Lung (tissue), 12 donors: Measurements from ENCODE around the gene SEMA6B. TPM values are rescaled to one million over a fixed set of nuclear protein-coding genes. Genes with fewer than 3 reads are reported as not detected.

Source experiments
- ATAC-seq: fragments of 200-7000 bp; cut with Tn5 transposase; one replicate; pipeline ENCODE4 v1.9.1; 2020; ENCODE audit warnings: moderate number of reproducible peaks; ENCODE audit not compliant: insufficient read depth, low FRiP score
- DNase-seq, 3 donors: peaks; one replicate each; pipeline ENCODE4 v3.0.0-alpha.2; 2013 to 2017
- H3K27ac ChIP-seq, 2 donors: one replicate each; pipeline ENCODE4 v1.5.1; 2013; ENCODE audit warnings: mild to moderate bottlenecking in 2 of 2, moderate library complexity in 2 of 2, control low read depth in 1 of 2, inconsistent platforms in 1 of 2, low read depth in 1 of 2, low read length in 1 of 2
- H3K27me3 ChIP-seq, 3 donors: one replicate each; pipeline ENCODE4 v1.5.1; 2013; ENCODE audit warnings: low read length in 2 of 3; ENCODE audit not compliant: control insufficient read depth in 3 of 3, insufficient read depth in 3 of 3
- H3K36me3 ChIP-seq, 4 donors: one replicate each; pipeline ENCODE4 v1.5.1; 2013; ENCODE audit warnings: low read length in 4 of 4, mild to moderate bottlenecking in 1 of 4, moderate library complexity in 1 of 4; ENCODE audit not compliant: control insufficient read depth in 4 of 4, insufficient read depth in 4 of 4
- H3K4me1 ChIP-seq, 5 donors: one replicate each; pipeline ENCODE4 v1.5.1; 2013; ENCODE audit warnings: low read length in 5 of 5, mild to moderate bottlenecking in 2 of 5, moderate library complexity in 1 of 5; ENCODE audit not compliant: control insufficient read depth in 5 of 5, insufficient read depth in 5 of 5
- H3K4me3 ChIP-seq: one replicate; pipeline ENCODE4 v1.5.1; 2013; ENCODE audit warnings: mild to moderate bottlenecking, control low read depth, moderate library complexity
- H3K9ac ChIP-seq, 2 donors: one replicate each; pipeline ENCODE4 v1.5.1; 2013; ENCODE audit warnings: low read length in 2 of 2, control low read depth in 1 of 2; ENCODE audit not compliant: insufficient read depth in 1 of 2
- H3K9me3 ChIP-seq, 4 donors: one replicate each; pipeline ENCODE4 v1.5.1; 2013; ENCODE audit warnings: low read length in 3 of 4, mild to moderate bottlenecking in 1 of 4, moderate library complexity in 1 of 4; ENCODE audit not compliant: control insufficient read depth in 4 of 4, insufficient read depth in 3 of 4
- WGBS, 2 donors: extraction: QIAGEN DNeasy Blood & Tissue Kit; methylation state at CpG; one replicate each; pipeline ENCODE4 v1.1.7; 2013; 5-methylcytosine and 5-hydroxymethylcytosine counted together
- polyA plus RNA-seq, 2 donors: library from polyadenylated mRNA; stranded (reverse); fragments of 200-250 nt; gene quantifications; one replicate each; pipeline ENCODE4 v1.2.1, GENCODE V29; 2013
- total RNA-seq, 2 donors: library from RNA; depleted of rRNA in 1 of 2; stranded (reverse); fragments of >200 nt in 1 of 2; gene quantifications; one replicate each; pipeline ENCODE4 v1.2.1, GENCODE V29; 2014 to 2021
- TF ChIP-seq, protein P1 (sequence below): IDR thresholded peaks from 2 replicates; pipeline ENCODE4 v1.5.1; 2012; ENCODE audit warnings: mild to moderate bottlenecking; ENCODE audit errors: control extremely low read depth, extremely low read depth
- donor health status: control.
- donor health status: control.
- donor health status: Bipolar disorder and iron deficiency.
- donor health status: healthy.
- donor health status: DM: yes; HTN: yes; CAD: no.

The SEMA6B gene
- total and polyA plus RNA-seq, 4 donors, result 3.2 to 38.5 (median 20.1) TPM

DNA sequence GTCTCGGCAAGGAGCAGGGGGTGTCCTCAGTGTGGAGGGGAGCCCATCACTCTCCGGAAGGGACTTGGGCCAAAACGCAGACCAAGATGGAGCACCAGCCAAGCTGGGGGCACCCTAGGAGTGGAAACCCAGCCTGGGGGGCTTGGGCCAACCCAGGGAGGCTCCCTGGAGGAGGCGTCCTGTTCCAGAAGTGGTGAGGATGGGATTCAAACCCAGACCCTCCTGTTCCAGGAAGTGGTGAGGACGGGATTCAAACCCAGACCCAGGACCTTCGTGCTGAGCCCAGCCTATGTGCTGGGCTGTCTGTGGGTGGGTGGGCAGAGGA, 40.4 kb downstream of the SEMA6B start:
- TF ChIP-seq, protein P1, sequence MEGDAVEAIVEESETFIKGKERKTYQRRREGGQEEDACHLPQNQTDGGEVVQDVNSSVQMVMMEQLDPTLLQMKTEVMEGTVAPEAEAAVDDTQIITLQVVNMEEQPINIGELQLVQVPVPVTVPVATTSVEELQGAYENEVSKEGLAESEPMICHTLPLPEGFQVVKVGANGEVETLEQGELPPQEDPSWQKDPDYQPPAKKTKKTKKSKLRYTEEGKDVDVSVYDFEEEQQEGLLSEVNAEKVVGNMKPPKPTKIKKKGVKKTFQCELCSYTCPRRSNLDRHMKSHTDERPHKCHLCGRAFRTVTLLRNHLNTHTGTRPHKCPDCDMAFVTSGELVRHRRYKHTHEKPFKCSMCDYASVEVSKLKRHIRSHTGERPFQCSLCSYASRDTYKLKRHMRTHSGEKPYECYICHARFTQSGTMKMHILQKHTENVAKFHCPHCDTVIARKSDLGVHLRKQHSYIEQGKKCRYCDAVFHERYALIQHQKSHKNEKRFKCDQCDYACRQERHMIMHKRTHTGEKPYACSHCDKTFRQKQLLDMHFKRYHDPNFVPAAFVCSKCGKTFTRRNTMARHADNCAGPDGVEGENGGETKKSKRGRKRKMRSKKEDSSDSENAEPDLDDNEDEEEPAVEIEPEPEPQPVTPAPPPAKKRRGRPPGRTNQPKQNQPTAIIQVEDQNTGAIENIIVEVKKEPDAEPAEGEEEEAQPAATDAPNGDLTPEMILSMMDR, result no peak
- WGBS, 2 donors, result 93 to 96% methylated on average over 6 of the region's 6 CpGs
- no peaks in the 10 kb centered on the region for H3K9me3 ChIP-seq
- no peaks in the 10 kb centered on the region for H3K27me3 ChIP-seq
- peak overlapping the region in 1 of 2 donors; percentile 64 for H3K27ac ChIP-seq
- no peaks in the 10 kb centered on the region for H3K4me1 ChIP-seq
- DNase-seq (no peak), ATAC-seq (no peak)
- H3K9ac ChIP-seq, result no peak overlapping the region
- H3K4me3 ChIP-seq, result no peak overlapping the region
- H3K36me3 ChIP-seq, result no peaks in the 10 kb centered on the region

DNA sequence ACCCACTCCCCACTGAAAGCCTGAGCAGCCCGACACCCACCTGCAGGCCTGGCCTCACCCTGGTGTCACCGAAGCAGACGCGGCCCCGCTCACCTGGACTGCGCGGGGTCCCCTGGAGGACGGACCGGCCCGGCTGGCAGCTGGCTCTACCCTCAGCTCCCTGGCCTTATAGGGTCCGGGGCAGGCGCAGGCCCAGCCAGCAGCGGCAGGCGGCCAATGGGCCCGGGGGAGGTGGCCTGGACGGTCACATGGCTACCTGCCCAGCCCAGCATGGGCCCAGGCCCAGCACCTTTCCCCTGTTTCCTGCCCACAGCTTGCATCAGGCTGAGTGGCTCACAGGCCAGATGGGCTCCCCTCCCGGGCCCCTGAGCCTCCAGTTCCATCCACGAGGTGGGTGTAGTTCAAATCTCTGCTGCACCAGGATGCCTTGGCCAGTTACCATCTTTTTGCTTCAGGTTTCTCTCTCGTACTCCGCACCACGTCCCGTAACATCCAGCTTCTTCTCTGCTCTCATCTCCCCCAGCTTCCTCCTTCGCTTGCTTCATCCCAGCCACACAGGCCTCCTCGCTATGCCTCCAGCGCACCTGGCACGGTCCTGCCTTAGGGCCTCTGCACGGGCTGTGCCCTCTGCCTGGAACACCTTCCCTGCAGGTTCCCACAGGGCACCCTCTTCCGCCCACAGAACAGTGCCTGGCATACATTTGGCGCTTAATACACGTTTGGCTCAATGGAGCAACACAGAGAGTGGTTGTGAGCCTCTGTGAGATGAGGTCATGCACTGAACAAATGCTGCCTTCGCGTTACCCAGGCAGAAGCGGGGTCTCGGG, 40.9 kb downstream of the SEMA6B start, which contains the start of gene PLIN4:
PLIN4 (minus strand) TSS at position 142 of the 827 bp plus-strand sequence. CDS start 214 bp downstream, outside the sequence.
- Histone ChIP-seq H3K4me1 (no peaks in the 10 kb centered on the region), H3K27ac (peak within 1 kb of the TSS in 1 of 2 donors; percentile 92), H3K9ac (no peak within 1 kb of the TSS), H3K27me3 (no peaks in the 10 kb centered on the region), H3K4me3 (no peak within 1 kb of the TSS), H3K9me3 (no peaks in the 10 kb centered on the region), H3K36me3 (no peaks in the 10 kb centered on the region)
- DNase-seq (peak in 1 of 3 donors; percentile 16), ATAC-seq (peak; percentile 53)
- TF ChIP-seq, protein P1, result no peak
- 72 to 75% methylated on average over 34 of the region's 34 CpGs for WGBS, 2 donors

DNA sequence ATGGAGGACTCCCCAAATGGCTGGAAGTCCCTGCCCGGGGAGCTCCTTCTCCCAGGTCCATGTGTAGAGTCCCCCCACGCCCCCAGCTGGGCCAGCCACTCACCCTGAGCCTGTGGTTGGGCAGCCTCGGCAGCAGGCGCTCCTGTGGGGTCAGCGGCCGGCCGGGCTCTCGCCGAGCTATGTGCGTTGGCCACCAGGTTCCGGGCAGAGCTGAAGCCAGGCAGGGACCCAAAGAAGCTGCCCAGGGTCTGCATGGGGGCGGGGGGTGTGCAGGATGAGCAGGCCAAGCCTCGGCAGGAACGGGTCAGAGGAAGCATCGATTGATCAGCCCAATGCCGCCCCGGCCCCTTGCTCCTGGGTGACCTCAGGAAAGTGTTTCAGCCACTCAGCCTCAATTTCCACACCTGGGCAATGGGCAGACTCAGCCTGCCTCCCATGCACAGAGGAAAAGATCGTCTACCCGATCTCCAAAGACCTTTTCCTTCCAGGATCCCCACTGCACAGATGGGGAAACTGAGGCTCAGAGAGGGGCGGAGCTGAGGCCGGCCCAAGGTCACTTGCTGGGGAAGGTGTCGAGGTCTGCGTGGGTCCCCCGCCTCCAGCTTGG, 41.9 kb downstream of the SEMA6B start:
- no peak overlapping the region for H3K4me3 ChIP-seq
- no peaks in the 10 kb centered on the region for H3K4me1 ChIP-seq
- H3K9me3 ChIP-seq, result no peaks in the 10 kb centered on the region
- no peak for DNase-seq
- peak overlapping the region in 1 of 2 donors; percentile 92 for H3K27ac ChIP-seq
- 83 to 88% methylated on average over 24 of the region's 24 CpGs for WGBS, 2 donors
- H3K9ac ChIP-seq, result no peak overlapping the region
- ATAC-seq, result no peak
- H3K27me3 ChIP-seq, result no peaks in the 10 kb centered on the region
- TF ChIP-seq, protein P1, result no peak
- no peaks in the 10 kb centered on the region for H3K36me3 ChIP-seq
